HG02970 (cell line): Measurements from ENCODE around the gene RPS6KA2.
"Not testable (repeated sequence)": the region's sequence is repeated elsewhere in the genome, so short reads cannot be mapped to it uniquely, and the experiment has no call there.

Source experiments
- ATAC-seq: cut with Tn5 transposase; IDR thresholded peaks from one replicate; pipeline ENCODE4 v1.9.1; 2021; ENCODE audit warnings: mild to moderate bottlenecking, moderate library complexity, moderate number of reproducible peaks; ENCODE audit not compliant: unreplicated experiment, low FRiP score

RPS6KA2 gene

DNA sequence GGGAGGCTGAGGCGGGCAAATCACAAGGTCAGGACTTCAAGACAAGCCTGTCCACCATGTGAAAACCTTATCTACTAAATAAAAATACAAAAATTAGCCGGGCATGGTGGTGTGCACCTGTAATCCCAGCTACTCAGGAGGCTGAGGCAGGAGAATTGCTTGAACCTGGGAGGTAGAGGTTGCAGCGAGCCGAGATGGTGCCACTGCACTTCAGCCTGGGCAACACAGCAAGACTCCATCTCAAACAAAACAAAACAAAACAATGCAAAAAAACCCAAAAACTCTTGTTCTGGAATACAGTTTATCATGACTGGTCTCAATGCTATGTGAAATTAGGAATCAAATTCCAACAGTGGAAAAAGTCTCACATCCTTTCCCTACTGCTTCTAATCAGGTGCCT, 264.6 kb downstream of the RPS6KA2 start:
- not testable (repeated sequence) for ATAC-seq

- ATAC-seq, result no peak
Measured at GRCh38 chr6:166361077-166361429, 266.0 kb downstream of the RPS6KA2 start.

- no peak for ATAC-seq
Measured at GRCh38 chr6:166360243-166361076, 266.6 kb downstream of the RPS6KA2 start.
